Sigmoid colon (tissue), 7 donors: ENCODE measurements around the gene CLDN6. TPM values are rescaled to one million over a fixed set of nuclear protein-coding genes. Genes with fewer than 3 reads are reported as not detected.

Experiments used
- DNase-seq: peaks from one replicate; pipeline ENCODE4 v3.0.0-alpha.2; 2019
- H3K27ac ChIP-seq, 4 donors: fragments of 200-600 bp; sonication (generic); one replicate each; pipeline ENCODE4 v1.5.1; 2016 to 2019; ENCODE audit warnings: mild to moderate bottlenecking in 1 of 4
- H3K27me3 ChIP-seq, 3 donors: fragments of 200-600 bp; sonication (generic); one replicate each; pipeline ENCODE4 v1.5.1; 2019; ENCODE audit warnings: mild to moderate bottlenecking in 1 of 3
- H3K36me3 ChIP-seq, 4 donors: fragments of 200-600 bp; sonication (generic); one replicate each; pipeline ENCODE4 v1.5.1; 2016 to 2019
- H3K4me1 ChIP-seq, 4 donors: fragments of 200-600 bp; sonication (generic); one replicate each; pipeline ENCODE4 v1.5.1; 2017 to 2019
- H3K4me3 ChIP-seq, 4 donors: fragments of 200-600 bp; sonication (generic); one replicate each; pipeline ENCODE4 v1.5.1; 2017 to 2019; ENCODE audit warnings: mild to moderate bottlenecking in 2 of 4, moderate library complexity in 1 of 4
- H3K9me3 ChIP-seq, 4 donors: fragments of 200-600 bp in 3 of 4; sonication (generic) in 3 of 4; one replicate each; pipeline versions ENCODE4 v1.5.1 to v1.6.1; 2013 to 2019
- CTCF ChIP-seq, 4 experiments: fragments of 450-650 bp in 3 of 4; fragments of 200-600 bp in 1 of 4; IDR thresholded peaks; one replicate each; pipeline ENCODE4 v1.5.1; 2016 to 2019; ENCODE audit warnings: antibody characterized with exemption in 4 of 4, mild to moderate bottlenecking in 3 of 4, moderate library complexity in 2 of 4
- EP300 ChIP-seq, 4 donors: sonication (generic); formaldehyde crosslinking; IDR thresholded peaks; one replicate each; pipeline ENCODE4 v1.6.1; 2017; ENCODE audit warnings: antibody characterized with exemption in 4 of 4
- POLR2A ChIP-seq, 2 donors: fragments of 450-650 bp; IDR thresholded peaks; one replicate each; pipeline ENCODE4 v1.6.1; 2016; ENCODE audit warnings: antibody characterized with exemption in 2 of 2, mild to moderate bottlenecking in 2 of 2, moderate library complexity in 2 of 2
- POLR2AphosphoS5 ChIP-seq, 4 donors: sonication (generic); formaldehyde crosslinking; IDR thresholded peaks; one replicate each; pipeline ENCODE4 v1.6.1; 2017; ENCODE audit warnings: antibody characterized with exemption in 4 of 4
- WGBS, 2 donors: extraction: QIAGEN DNeasy Blood & Tissue Kit; methylation state at CpG; one replicate each; pipeline ENCODE4 v1.1.7; 2013; 5-methylcytosine and 5-hydroxymethylcytosine counted together
- intact Hi-C: fragments of 100-400 bp; cut with DNase I; formaldehyde crosslinking; loops from one replicate; pipeline ENCODE4 v1.15.1; 2023
- polyA plus RNA-seq, 3 donors: library from polyadenylated mRNA; stranded (reverse); fragments of 200-250 nt; gene quantifications; one replicate each; pipeline ENCODE4 v1.2.3, GENCODE V29; 2013
- total RNA-seq, 4 donors: library from RNA; depleted of rRNA; stranded (reverse); fragments of >200 nt; gene quantifications; one replicate each; pipeline ENCODE4 v1.1.0, GENCODE V29; 2016
- donor health status: healthy with polysubstance abuse.
- donor health status: Bipolar disorder and iron deficiency.
- donor health status: healthy.

The CLDN6 gene
- total and polyA plus RNA-seq, 7 donors: not detected

DNA sequence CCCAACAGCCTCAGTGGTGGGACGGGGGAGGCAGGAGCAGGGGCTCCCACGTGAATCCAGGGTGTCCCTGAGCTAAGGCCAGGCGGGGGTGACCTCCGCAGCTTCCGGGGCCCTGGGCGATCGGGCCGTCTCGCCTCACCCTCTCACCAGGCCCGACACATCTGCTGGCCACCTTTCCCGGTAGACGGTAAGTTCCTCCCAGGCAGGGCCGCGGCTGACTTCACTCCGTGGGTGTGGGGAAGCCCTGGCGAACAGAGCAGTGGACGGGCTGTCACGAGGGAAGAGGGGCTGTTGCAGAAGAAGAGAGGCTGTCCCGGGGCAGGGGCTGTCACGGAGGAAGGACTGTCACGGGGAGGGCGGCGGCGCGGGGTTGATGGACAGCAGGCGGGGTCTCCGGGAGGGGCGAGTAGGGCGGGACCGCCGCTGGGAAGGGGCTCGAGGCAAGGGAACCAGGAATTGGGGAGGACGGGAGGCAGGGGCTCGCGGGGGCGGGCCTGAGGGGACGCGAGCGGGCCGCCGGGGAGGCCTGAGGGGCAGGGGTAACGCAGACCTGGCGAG is 38.2 kb downstream of the CLDN6 start:
- DNase-seq: no peak
- no peak overlapping the region for H3K27ac ChIP-seq
- WGBS, 2 donors: 2 to 8% methylated on average over 43 of the region's 43 CpGs
- intact Hi-C loops: loop anchor here (5.0 kb wide), 1 partner anchor 52 kb away; no protein-coding TSS in a partner anchor
- H3K9me3 ChIP-seq: no peaks in the 10 kb centered on the region
- peaks cover 0 to 27% (median 23%) of the 10 kb centered on the region in 4 donors for H3K4me1 ChIP-seq
- no peaks in the 10 kb centered on the region for H3K36me3 ChIP-seq
- H3K27me3 ChIP-seq: peaks cover 7 to 28% (median 9%) of the 10 kb centered on the region in 3 donors
- H3K4me3 ChIP-seq: peak overlapping the region; percentile 65 to 90 (median 72)
- no peak for TF ChIP-seq EP300 (IDR thresholded peaks at IDR 0.05)
- TF ChIP-seq POLR2AphosphoS5 (IDR thresholded peaks at IDR 0.05): no peak
- TF ChIP-seq POLR2A (IDR thresholded peaks at IDR 0.05): no peak
- no peak for TF ChIP-seq CTCF (IDR thresholded peaks at IDR 0.05)

GRCh38 chr16:2977440-2977839 is 40.5 kb downstream of the CLDN6 start:
- no peaks in the 10 kb centered on the region for H3K9me3 ChIP-seq
- H3K4me1 ChIP-seq: peaks cover 0 to 18% (median 15%) of the 10 kb centered on the region in 4 donors
- no peak for DNase-seq
- H3K27ac ChIP-seq: no peak overlapping the region
- WGBS, 2 donors: 19 to 72% methylated on average over 6 of the region's 6 CpGs
- no peaks in the 10 kb centered on the region for H3K36me3 ChIP-seq
- TF ChIP-seq POLR2A (IDR thresholded peaks at IDR 0.05) (no peak), POLR2AphosphoS5 (IDR thresholded peaks at IDR 0.05) (no peak), EP300 (IDR thresholded peaks at IDR 0.05) (no peak), CTCF (IDR thresholded peaks at IDR 0.05) (no peak)
- H3K27me3 ChIP-seq: peaks cover 7 to 28% (median 9%) of the 10 kb centered on the region in 3 donors
- intact Hi-C loops: no loop called here
- H3K4me3 ChIP-seq: no peak overlapping the region

DNA sequence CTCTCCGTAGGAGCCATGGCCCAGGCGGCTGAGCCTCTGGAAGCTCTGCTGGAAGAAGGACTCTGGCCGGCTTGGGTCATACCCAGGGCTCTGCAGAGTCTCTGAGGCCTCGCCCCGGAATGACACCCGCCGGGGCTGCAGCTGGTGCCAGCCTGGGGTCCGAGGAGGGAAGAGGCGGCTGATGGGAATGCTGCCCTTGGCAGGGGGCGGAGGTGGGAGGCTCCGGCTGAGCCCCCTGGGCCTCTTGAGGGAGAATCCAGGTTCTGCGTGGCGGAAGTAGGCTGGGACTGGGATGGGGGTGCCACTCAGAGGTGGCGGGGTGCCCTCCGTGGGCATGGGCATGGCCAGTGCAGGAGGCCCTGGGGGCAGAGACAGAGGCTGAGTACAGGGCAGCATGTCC is 41.3 kb downstream of the CLDN6 start:
- Histone ChIP-seq H3K27ac (no peak overlapping the region), H3K4me1 (peaks cover 0 to 18% (median 15%) of the 10 kb centered on the region in 4 donors), H3K27me3 (peaks cover 7 to 28% (median 9%) of the 10 kb centered on the region in 3 donors), H3K4me3 (no peak overlapping the region), H3K36me3 (no peaks in the 10 kb centered on the region), H3K9me3 (no peaks in the 10 kb centered on the region)
- 71 to 89% methylated on average over 15 of the region's 15 CpGs for WGBS, 2 donors
- TF ChIP-seq POLR2A (IDR thresholded peaks at IDR 0.05) (no peak), POLR2AphosphoS5 (IDR thresholded peaks at IDR 0.05) (no peak), CTCF (IDR thresholded peaks at IDR 0.05) (no peak), EP300 (IDR thresholded peaks at IDR 0.05) (no peak)
- intact Hi-C loops: no loop called here
- no peak for DNase-seq

GRCh38 chr16:2976201-2976600 is 41.8 kb downstream of the CLDN6 start:
- intact Hi-C loops: no loop called here
- 86 to 94% methylated on average over 7 of the region's 7 CpGs for WGBS, 2 donors
- TF ChIP-seq POLR2A (IDR thresholded peaks at IDR 0.05) (no peak), EP300 (IDR thresholded peaks at IDR 0.05) (no peak), CTCF (IDR thresholded peaks at IDR 0.05) (no peak), POLR2AphosphoS5 (IDR thresholded peaks at IDR 0.05) (no peak)

More at GRCh38 chr16:2976201-2976600, 41.8 kb downstream of the CLDN6 start:
- peaks cover 0 to 15% (median 13%) of the 10 kb centered on the region in 4 donors for H3K4me1 ChIP-seq
- no peak for DNase-seq
- H3K9me3 ChIP-seq: no peaks in the 10 kb centered on the region
- H3K36me3 ChIP-seq: no peaks in the 10 kb centered on the region
- no peak overlapping the region for H3K27ac ChIP-seq
- H3K27me3 ChIP-seq: peaks cover 7 to 29% (median 9%) of the 10 kb centered on the region in 3 donors
- no peak overlapping the region for H3K4me3 ChIP-seq
